Measurements from ENCODE around the gene LIME1. TPM values are rescaled to one million over a fixed set of nuclear protein-coding genes. Genes with fewer than 3 reads are reported as not detected.

Gene LIME1
- total RNA-seq, 1 donor, result 3.5 TPM

DNA sequence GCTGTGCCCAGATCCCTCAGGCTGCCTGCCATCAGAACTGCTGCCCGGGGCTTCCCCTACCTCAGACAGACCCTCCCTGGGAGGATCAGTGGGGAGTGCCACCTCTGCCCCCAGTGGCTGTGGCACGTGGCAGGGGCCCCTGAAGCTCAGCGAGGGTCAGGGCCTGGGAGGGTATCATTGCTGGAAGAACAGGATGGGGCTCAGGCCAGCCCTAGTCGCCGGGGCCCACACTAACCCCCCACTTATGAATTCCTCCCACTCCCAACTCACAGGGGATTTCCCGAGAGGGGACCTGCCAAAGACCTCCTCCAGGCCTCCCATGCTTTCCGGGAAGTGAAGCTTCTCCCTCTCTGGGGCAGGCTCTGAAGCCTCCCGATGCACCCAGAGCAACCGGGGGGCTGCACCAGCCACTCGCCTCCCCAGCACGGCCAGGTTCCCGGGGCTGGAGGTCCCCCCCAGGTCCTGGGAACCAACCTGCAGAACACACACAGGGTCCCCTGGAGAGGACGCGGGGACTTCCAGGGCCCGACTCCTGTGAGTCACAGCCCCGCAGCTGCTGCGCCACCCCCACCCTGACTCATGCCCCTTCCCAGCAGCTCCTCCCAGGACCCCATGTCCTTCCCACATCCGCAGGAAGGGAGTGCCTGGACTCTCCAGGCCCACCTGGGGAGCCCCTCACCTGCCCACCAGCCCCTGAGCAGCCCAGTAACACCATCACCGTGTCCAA is 37.6 kb upstream of the LIME1 start:
- H3K4me3 ChIP-seq (ENCODE audit: low read depth, low read length), result no peak overlapping the region
- TF ChIP-seq, protein P1, sequence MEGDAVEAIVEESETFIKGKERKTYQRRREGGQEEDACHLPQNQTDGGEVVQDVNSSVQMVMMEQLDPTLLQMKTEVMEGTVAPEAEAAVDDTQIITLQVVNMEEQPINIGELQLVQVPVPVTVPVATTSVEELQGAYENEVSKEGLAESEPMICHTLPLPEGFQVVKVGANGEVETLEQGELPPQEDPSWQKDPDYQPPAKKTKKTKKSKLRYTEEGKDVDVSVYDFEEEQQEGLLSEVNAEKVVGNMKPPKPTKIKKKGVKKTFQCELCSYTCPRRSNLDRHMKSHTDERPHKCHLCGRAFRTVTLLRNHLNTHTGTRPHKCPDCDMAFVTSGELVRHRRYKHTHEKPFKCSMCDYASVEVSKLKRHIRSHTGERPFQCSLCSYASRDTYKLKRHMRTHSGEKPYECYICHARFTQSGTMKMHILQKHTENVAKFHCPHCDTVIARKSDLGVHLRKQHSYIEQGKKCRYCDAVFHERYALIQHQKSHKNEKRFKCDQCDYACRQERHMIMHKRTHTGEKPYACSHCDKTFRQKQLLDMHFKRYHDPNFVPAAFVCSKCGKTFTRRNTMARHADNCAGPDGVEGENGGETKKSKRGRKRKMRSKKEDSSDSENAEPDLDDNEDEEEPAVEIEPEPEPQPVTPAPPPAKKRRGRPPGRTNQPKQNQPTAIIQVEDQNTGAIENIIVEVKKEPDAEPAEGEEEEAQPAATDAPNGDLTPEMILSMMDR (IDR thresholded peaks at IDR 0.05; ENCODE audit: insufficient read depth, low read depth, low read length), result no peak
- DNase-seq (ENCODE audit: low read depth), result peak; percentile 91

DNA sequence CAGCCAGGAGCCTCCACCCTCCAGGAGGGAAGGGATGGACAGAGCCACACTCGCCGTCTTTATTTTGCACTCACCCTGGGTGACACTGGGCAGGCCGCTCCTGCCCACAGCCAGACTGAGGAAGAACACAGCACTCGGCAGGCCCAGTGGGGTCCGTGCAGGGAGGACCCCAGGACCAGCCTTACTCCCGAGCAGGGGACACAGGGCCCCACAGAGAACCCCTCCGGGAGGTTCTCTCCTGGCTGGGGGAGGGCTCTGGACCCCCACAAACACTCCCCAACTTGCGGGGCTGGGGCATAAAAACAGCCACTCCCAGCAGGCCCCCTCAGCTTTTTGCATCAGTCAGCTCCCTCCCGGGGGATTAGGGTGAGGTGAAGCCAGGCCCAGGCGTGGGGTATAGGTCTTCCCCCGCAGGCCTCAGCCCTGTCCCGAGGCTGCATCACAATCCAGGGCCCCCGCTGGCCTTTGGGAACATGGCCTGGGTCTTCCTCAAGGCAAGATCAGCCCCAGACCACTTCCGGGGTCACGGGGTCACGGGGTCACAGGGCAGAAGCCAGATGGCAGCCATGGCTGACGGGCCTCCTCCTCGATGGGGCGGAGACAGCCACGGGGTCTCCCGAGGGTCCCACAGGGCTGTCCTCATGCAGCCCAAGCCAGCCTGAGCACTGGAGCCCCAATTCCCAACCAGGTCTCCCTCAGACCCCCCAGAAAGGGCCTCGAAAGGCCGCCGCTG is 36.8 kb upstream of the LIME1 start:
- no peak for DNase-seq (ENCODE audit: low read depth)

DNA sequence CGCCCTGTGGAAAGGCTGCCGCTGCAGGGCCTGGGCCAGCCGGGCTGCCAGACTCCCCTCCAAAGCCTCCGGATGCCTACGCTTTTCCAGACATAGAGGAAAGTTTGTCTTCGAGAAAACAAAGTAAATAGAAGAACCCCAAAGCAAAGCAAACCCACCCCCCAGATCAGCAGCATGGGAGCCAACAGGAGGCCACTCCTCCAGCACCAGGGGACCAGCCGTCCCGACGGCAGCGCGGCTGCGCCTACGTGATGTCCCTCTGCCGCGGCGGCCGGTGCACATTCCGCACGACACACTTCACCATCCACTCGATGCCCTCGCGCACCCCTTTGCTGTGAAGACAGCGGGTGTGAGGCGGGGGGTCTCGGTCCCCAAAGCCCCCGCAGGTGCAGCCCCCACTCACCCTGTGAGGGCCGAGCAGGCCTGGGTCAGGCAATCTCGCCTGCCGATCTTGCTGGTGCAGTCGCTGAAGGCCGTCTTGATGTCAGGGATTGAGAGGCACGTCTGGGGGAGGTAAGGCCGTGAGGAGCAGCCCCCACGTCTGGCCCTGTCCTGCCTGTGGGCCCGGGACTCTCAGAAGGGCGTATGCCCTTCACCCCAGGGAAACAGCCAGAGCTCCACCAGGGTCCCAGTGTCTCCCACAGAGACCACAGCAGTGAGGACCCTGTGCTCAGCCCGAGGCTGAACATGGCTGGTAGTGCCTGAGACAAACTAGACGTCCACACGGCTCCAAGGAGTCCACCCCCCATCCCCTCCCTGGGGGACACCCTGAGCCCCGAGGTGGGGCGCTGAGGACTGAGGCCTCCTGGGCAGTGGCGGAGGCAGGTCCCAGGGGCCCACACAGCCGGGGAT is 36.0 kb upstream of the LIME1 start:
- TF ChIP-seq, protein P1 (IDR thresholded peaks at IDR 0.05; ENCODE audit: insufficient read depth, low read depth, low read length), result no peak
- no peak for DNase-seq (ENCODE audit: low read depth)
- no peak overlapping the region for H3K4me3 ChIP-seq (ENCODE audit: low read depth, low read length)

More for the DNA sequence above, 36.8 kb upstream of the LIME1 start:
- TF ChIP-seq, protein P1 (IDR thresholded peaks at IDR 0.05; ENCODE audit: insufficient read depth, low read depth, low read length), result no peak
- no peak overlapping the region for H3K4me3 ChIP-seq (ENCODE audit: low read depth, low read length)

DNA sequence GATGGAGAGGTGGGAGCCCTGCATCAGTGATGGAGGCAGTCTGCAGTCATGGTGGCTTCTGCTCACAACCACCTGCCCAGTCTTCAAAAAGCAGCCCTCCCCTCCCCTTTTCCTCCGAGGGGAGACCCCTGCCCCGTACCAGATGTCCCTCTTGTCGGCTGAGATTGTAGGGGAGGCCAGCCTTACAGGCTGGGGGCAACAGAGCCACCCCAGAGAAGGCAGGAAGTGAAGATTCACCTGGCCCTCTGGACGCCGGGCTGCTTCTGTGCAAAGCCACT is 35.5 kb upstream of the LIME1 start:
- H3K4me3 ChIP-seq (ENCODE audit: low read depth, low read length), result no peak overlapping the region
- TF ChIP-seq, protein P1 (IDR thresholded peaks at IDR 0.05; ENCODE audit: insufficient read depth, low read depth, low read length), result no peak
- no peak for DNase-seq (ENCODE audit: low read depth)

DNA sequence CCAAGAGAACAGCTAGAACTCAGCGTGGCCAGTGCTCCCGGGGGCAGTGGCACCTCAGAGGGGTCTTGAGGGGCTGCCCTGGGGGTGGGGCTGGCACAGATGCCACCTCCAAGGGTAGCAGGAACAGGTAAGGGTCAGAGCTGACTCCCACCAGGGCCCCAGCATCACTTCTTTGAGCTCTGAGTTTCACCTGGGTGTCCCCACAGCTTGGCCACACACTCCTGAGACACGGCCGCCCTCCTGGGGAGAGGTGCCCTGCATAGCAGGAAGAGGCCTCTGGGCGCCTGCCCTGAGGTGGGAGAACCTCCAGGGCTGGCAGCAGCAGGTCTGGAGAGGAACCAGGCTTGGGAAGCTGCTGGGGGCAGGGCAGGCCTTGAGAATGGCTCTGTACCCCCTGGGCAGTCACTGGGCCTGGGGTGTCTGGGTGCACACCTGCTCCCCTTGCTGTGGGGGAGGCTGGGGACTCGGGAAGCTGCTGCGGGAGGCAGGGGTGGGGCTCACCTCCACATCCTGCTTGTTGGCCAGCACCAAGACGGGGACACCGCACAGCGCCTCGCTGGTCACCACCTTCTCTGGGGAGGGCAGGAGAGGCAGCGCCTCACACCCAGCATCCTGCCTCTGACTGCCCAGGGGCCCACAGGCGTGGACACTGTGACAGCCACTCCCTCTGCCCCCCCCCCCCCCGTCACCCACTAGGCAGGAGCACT is 35.0 kb upstream of the LIME1 start:
- H3K4me3 ChIP-seq (ENCODE audit: low read depth, low read length), result no peak overlapping the region
- no peak for DNase-seq (ENCODE audit: low read depth)
- TF ChIP-seq, protein P1 (IDR thresholded peaks at IDR 0.05; ENCODE audit: insufficient read depth, low read depth, low read length), result no peak

DNA sequence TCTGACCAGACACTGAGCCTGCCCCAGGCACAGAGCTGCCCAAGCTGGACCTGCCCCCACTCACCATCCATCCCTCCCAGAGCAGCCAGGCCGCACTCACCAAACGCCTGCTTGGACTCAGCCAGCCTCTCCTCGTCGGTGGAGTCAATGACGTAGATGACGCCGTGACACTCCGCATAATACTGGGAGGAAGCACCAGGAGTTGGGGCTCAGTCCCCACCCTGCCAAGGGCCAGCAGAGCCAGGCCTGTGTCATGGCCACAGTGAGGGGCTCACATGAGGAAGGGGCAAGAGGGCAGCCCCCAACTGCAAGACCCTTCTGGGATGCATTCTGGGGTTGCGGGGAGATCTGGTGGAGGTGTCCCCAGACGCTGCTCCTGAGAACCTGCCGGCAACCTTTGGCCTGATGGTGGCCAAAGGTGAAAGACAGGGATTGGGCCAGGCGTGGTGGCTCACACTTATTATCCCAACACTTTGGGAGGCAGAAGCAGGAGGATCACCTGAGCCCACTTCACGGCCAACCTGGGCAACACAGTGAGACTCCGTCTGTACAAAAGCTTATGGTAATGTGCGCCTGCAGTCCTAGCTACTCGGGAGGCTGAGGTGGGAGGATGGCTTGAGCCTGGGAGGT is 34.3 kb upstream of the LIME1 start:
- TF ChIP-seq, protein P1 (IDR thresholded peaks at IDR 0.05; ENCODE audit: insufficient read depth, low read depth, low read length), result no peak
- no peak for DNase-seq (ENCODE audit: low read depth)
- no peak overlapping the region for H3K4me3 ChIP-seq (ENCODE audit: low read depth, low read length)

Data from fibroblast of villous mesenchyme (primary cell).